Astrocyte (in vitro differentiated cells and primary cell): ENCODE measurements around the gene SPAG6. TPM values are rescaled to one million over a fixed set of nuclear protein-coding genes. Genes with fewer than 3 reads are reported as not detected.

Experiments used
- DNase-seq: peaks from one replicate; pipeline ENCODE4 v3.0.0-alpha.2; 2010; ENCODE audit warnings: low read depth
- FAIRE-seq: peaks from 2 replicates; lab custom pipeline; 2011; peaks lifted over from hg19 to GRCh38; lab: Jason Lieb, UNC
- H2AFZ ChIP-seq: 2 replicates; pipeline ENCODE4 v1.6.0; 2012; ENCODE audit warnings: low read depth, low read length, inconsistent platforms
- H3K27ac ChIP-seq: 2 replicates; pipeline ENCODE4 v1.5.1; 2011; ENCODE audit warnings: low read depth, low read length, inconsistent platforms
- H3K27me3 ChIP-seq: 2 replicates; pipeline ENCODE4 v1.6.0; 2011; ENCODE audit warnings: low read length, inconsistent platforms; ENCODE audit not compliant: insufficient read depth
- H3K36me3 ChIP-seq: 2 replicates; pipeline ENCODE4 v1.5.1; 2011; ENCODE audit warnings: low read length, inconsistent platforms; ENCODE audit not compliant: insufficient read depth
- H3K4me1 ChIP-seq: 2 replicates; pipeline ENCODE4 v1.5.1; 2011; ENCODE audit warnings: low read length, inconsistent platforms; ENCODE audit not compliant: insufficient read depth
- H3K4me2 ChIP-seq: 2 replicates; pipeline ENCODE4 v1.6.0; 2012; ENCODE audit warnings: low read length, inconsistent platforms
- H3K4me3 ChIP-seq: 2 replicates; pipeline ENCODE4 v1.5.1; 2011; ENCODE audit warnings: low read depth, mild to moderate bottlenecking, low read length, inconsistent platforms; ENCODE audit not compliant: insufficient read depth
- H3K79me2 ChIP-seq: 2 replicates; pipeline ENCODE4 v1.6.0; 2012; ENCODE audit warnings: mild to moderate bottlenecking, low read length, inconsistent platforms; ENCODE audit not compliant: insufficient read depth
- H3K9ac ChIP-seq: 2 replicates; pipeline ENCODE4 v1.6.0; 2012; ENCODE audit warnings: mild to moderate bottlenecking, low read length, inconsistent platforms
- H3K9me3 ChIP-seq: 2 replicates; pipeline ENCODE4 v1.5.1; 2012; ENCODE audit warnings: low read depth, mild to moderate bottlenecking, low read length, inconsistent platforms; ENCODE audit not compliant: insufficient read depth
- H4K20me1 ChIP-seq: 2 replicates; pipeline ENCODE4 v1.6.0; 2012; ENCODE audit warnings: low read length, inconsistent platforms; ENCODE audit not compliant: insufficient read depth
- H3K27ac Mint-ChIP-seq: one replicate; pipeline ENCODE4 v1.8.0; 2021; ENCODE audit warnings: mild to moderate bottlenecking, mixed read lengths; ENCODE audit not compliant: unreplicated experiment
- H3K27me3 Mint-ChIP-seq: one replicate; pipeline ENCODE4 v1.8.0; 2021; ENCODE audit warnings: low read depth, mixed read lengths; ENCODE audit not compliant: unreplicated experiment
- H3K36me3 Mint-ChIP-seq: one replicate; pipeline ENCODE4 v1.8.0; 2021; ENCODE audit warnings: low read depth, mixed read lengths; ENCODE audit not compliant: unreplicated experiment
- H3K4me1 Mint-ChIP-seq: one replicate; pipeline ENCODE4 v1.8.0; 2021; ENCODE audit warnings: low read depth, mixed read lengths; ENCODE audit not compliant: unreplicated experiment
- H3K4me3 Mint-ChIP-seq: one replicate; pipeline ENCODE4 v1.8.0; 2021; ENCODE audit warnings: mild to moderate bottlenecking, moderate library complexity, mixed read lengths; ENCODE audit not compliant: unreplicated experiment
- H3K9me3 Mint-ChIP-seq: one replicate; pipeline ENCODE4 v1.8.0; 2021; ENCODE audit warnings: mild to moderate bottlenecking, mixed read lengths; ENCODE audit not compliant: unreplicated experiment
- EZH2 ChIP-seq: IDR thresholded peaks from 2 replicates; pipeline ENCODE4 v1.6.1; 2012; ENCODE audit warnings: mild to moderate bottlenecking, low read length, inconsistent platforms; ENCODE audit not compliant: insufficient read depth
- total RNA-seq: library from RNA; stranded (reverse); gene quantifications from 2 replicates; pipeline ENCODE4 v1.2.1, GENCODE V29; 2021
- TF ChIP-seq, protein P1 (sequence below): IDR thresholded peaks from 2 replicates; pipeline ENCODE4 v1.5.1; 2011; ENCODE audit warnings: low read depth, mild to moderate bottlenecking, inconsistent platforms, low read length, moderate library complexity; ENCODE audit not compliant: insufficient read depth

The SPAG6 gene
- total RNA-seq, 1 donor from 2014 or later = not detected

DNA sequence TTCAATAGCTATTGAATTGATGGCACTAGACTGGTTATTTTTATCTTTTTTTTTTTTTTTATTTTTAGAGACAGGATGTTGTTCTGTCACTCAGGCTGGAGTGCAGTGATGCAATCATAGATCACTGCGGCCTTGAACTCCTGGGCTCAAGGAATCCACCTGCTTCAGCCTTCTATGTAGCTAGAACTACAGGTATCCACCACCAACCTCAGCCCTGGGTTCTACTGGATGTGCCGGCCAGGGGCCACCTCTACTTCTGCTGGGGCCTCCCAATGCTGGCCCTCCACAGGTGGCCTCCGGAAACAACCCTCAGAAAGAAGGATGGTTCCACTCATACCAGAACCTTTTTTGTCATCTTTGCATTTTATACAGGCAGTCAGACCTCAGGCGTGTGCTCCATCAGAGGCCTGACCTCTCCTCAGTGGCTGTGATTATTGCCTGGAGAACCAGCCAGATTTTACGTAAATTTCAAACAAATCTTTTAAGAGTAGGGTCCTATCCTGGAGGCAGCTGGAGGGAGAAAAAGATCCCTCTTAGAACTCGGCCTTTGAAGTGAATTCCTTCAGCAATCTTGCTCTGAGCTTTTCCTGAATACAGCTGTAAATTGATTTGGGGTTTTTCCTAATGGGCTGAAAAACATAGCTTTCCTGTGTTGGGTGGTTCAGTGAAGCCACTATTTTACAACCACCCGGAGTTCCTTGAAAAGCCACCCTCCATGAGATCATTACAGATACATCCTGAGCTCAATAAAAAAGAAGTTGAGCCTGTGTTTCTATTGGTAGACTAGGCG is 110.0 kb downstream of the SPAG6 start:
- Mint-ChIP-seq H3K9me3 (no peaks in the 10 kb centered on the region), H3K4me1 (no peaks in the 10 kb centered on the region), H3K27ac (no peak overlapping the region), H3K4me3 (no peak overlapping the region), H3K27me3 (peaks cover 5% of the 10 kb centered on the region), H3K36me3 (no peaks in the 10 kb centered on the region)
- DNase-seq = no peak
- FAIRE-seq = no peak
- Histone ChIP-seq H3K4me1 (no peaks in the 10 kb centered on the region), H3K4me2 (no peak overlapping the region), H3K27me3 (no peaks in the 10 kb centered on the region), H3K27ac (no peak overlapping the region), H3K79me2 (no peaks in the 10 kb centered on the region), H3K9ac (no peak overlapping the region), H3K36me3 (no peaks in the 10 kb centered on the region), H4K20me1 (no peaks in the 10 kb centered on the region), H2AFZ (no peak overlapping the region), H3K4me3 (no peak overlapping the region), H3K9me3 (no peaks in the 10 kb centered on the region)
- no peak for TF ChIP-seq EZH2
- TF ChIP-seq, protein P1, sequence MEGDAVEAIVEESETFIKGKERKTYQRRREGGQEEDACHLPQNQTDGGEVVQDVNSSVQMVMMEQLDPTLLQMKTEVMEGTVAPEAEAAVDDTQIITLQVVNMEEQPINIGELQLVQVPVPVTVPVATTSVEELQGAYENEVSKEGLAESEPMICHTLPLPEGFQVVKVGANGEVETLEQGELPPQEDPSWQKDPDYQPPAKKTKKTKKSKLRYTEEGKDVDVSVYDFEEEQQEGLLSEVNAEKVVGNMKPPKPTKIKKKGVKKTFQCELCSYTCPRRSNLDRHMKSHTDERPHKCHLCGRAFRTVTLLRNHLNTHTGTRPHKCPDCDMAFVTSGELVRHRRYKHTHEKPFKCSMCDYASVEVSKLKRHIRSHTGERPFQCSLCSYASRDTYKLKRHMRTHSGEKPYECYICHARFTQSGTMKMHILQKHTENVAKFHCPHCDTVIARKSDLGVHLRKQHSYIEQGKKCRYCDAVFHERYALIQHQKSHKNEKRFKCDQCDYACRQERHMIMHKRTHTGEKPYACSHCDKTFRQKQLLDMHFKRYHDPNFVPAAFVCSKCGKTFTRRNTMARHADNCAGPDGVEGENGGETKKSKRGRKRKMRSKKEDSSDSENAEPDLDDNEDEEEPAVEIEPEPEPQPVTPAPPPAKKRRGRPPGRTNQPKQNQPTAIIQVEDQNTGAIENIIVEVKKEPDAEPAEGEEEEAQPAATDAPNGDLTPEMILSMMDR = no peak

DNA sequence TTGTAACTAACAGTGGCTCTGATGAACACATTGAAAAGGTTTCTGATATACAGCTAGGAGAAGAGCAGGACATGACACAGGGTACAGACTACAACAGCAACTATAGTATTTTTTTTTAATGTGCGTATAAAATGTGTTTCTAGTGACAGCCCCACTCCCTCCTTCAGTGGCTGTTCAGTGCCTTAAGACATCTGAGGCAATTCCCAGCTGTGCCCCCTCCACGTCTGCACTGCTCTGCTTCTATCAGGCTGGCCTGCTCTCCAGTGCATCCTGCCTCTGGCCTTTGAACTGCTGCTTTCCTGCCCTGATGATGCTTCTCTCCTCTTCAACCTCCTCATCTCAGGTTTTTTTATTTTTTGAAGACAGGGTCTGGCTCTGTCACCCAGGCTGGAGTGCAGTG is 111.2 kb downstream of the SPAG6 start:
- Histone ChIP-seq H3K79me2 (no peaks in the 10 kb centered on the region), H3K36me3 (no peaks in the 10 kb centered on the region), H3K9ac (no peak overlapping the region), H3K9me3 (no peaks in the 10 kb centered on the region), H2AFZ (no peak overlapping the region), H3K4me2 (no peak overlapping the region), H3K27me3 (no peaks in the 10 kb centered on the region), H3K4me1 (no peaks in the 10 kb centered on the region), H3K4me3 (no peak overlapping the region), H3K27ac (no peak overlapping the region), H4K20me1 (no peaks in the 10 kb centered on the region)
- Mint-ChIP-seq H3K27ac (no peak overlapping the region), H3K36me3 (no peaks in the 10 kb centered on the region), H3K4me3 (no peak overlapping the region), H3K9me3 (no peaks in the 10 kb centered on the region), H3K27me3 (peaks cover 10% of the 10 kb centered on the region), H3K4me1 (no peaks in the 10 kb centered on the region)
- no peak for FAIRE-seq
- no peak for DNase-seq
- no peak for TF ChIP-seq EZH2
- TF ChIP-seq, protein P1 = no peak

DNA sequence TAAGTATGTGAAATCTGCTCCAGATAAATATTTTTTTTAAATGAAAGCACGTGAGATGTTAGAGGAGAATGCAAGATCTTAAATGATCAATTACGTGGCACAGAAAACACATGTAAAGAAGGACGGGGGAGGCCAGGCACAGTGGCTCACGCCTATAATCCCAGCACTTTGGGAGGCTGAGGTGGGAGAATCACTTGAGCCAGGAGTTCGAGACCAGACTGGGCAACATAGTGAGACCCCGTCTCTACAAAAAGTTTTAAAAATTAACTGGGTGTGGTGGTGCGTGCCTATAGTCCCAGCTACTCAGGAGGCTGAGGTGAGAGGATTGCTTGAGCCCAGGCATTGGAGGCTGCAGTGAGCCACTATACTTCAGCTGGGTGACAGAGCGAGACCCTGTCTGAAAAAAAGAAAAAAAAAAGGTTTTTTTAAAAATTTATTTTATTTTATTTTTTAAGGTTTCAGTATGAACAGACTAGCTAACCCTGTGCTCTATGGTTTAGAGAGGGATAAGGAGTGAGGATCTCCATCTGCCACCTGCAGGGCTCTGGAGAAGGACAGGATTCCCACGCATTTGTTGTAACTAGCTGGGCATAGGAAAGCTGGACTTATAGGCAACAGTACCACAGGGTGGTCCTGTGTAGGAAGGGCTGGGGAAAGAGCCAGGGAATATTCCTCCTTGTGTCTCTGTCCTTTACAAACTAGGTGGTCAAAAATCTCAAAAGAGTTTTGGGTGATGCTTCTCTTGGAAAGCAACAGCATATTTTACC is 113.2 kb downstream of the SPAG6 start:
- H3K36me3 Mint-ChIP-seq = no peaks in the 10 kb centered on the region
- no peak overlapping the region for H2AFZ ChIP-seq
- H4K20me1 ChIP-seq = no peaks in the 10 kb centered on the region
- no peak overlapping the region for H3K9ac ChIP-seq
- H3K27me3 ChIP-seq = no peaks in the 10 kb centered on the region
- peaks cover 15% of the 10 kb centered on the region for H3K27me3 Mint-ChIP-seq
- no peak for DNase-seq
- no peaks in the 10 kb centered on the region for H3K79me2 ChIP-seq
- no peaks in the 10 kb centered on the region for H3K4me1 ChIP-seq
- H3K27ac ChIP-seq = no peak overlapping the region
- H3K9me3 Mint-ChIP-seq = no peaks in the 10 kb centered on the region
- no peaks in the 10 kb centered on the region for H3K4me1 Mint-ChIP-seq
- H3K4me3 Mint-ChIP-seq = no peak overlapping the region
- no peaks in the 10 kb centered on the region for H3K36me3 ChIP-seq
- H3K27ac Mint-ChIP-seq = no peak overlapping the region
- H3K4me3 ChIP-seq = no peak overlapping the region
- TF ChIP-seq, protein P1 = no peak
- no peak for TF ChIP-seq EZH2
- no peak overlapping the region for H3K4me2 ChIP-seq
- no peaks in the 10 kb centered on the region for H3K9me3 ChIP-seq
- no peak for FAIRE-seq
